ENCODE data around the gene SCN4B.

SCN4B gene

GRCh38 chr11:118098996-118099837 is 53.4 kb downstream of the SCN4B start:
- DNase-seq, result no peak

GRCh38 chr11:118095967-118096367 is 56.7 kb downstream of the SCN4B start:
- DNase-seq, result no peak

- no peak for DNase-seq
These were observed 57.1 kb downstream of the SCN4B start for GRCh38 chr11:118095493-118095892.

- DNase-seq, result no peak
These were observed 59.6 kb downstream of the SCN4B start for GRCh38 chr11:118092907-118093571.

GRCh38 chr11:118091690-118092089 is 60.9 kb downstream of the SCN4B start:
- DNase-seq, result no peak

GRCh38 chr11:118090545-118091162 is 62.0 kb downstream of the SCN4B start:
- no peak for DNase-seq

GRCh38 chr11:118088531-118088930 is 64.1 kb downstream of the SCN4B start:
- DNase-seq, result peak; percentile 64 to 76 (median 73)

- peak; percentile 24 to 43 (median 35) for DNase-seq
These were observed 64.7 kb downstream of the SCN4B start for GRCh38 chr11:118087931-118088330.

- no peak for DNase-seq
These were observed 65.5 kb downstream of the SCN4B start, which contains the start of gene SMIM35 for GRCh38 chr11:118086913-118087768. TSS of gene SMIM35 (minus strand) at chr11:118086963. CDS start at chr11:118086757, 206 bp downstream.

- DNase-seq, result no peak
These were observed 68.0 kb downstream of the SCN4B start for GRCh38 chr11:118084656-118085055.

- peak; percentile 68 to 84 (median 84) for DNase-seq
These were observed 68.4 kb downstream of the SCN4B start for GRCh38 chr11:118084247-118084646.

All from suppressor macrophage treated with lipopolysaccharide for 1 hour (primary cell).